Astrocyte of the spinal cord (primary cell): ENCODE data around the gene DISC1.

Experiments
- DNase-seq: peaks from one replicate; pipeline ENCODE4 v3.0.0; 2011; ENCODE audit warnings: low read depth, low spot score
- H3K4me3 ChIP-seq: 2 replicates; pipeline ENCODE4 v1.5.1; 2011; ENCODE audit warnings: low read depth, mild to moderate bottlenecking, low read length, moderate library complexity
- in situ Hi-C: cut with HindIII; loops from 2 replicates; pipeline ENCODE4 v1.10.0; 2017; ENCODE audit warnings: low sequenced_read_pairs
- TF ChIP-seq, protein P1 (sequence below): IDR thresholded peaks from 2 replicates; pipeline ENCODE4 v1.5.1; 2012; ENCODE audit warnings: low read depth, mild to moderate bottlenecking, low read length, inconsistent platforms

DISC1 gene

DNA sequence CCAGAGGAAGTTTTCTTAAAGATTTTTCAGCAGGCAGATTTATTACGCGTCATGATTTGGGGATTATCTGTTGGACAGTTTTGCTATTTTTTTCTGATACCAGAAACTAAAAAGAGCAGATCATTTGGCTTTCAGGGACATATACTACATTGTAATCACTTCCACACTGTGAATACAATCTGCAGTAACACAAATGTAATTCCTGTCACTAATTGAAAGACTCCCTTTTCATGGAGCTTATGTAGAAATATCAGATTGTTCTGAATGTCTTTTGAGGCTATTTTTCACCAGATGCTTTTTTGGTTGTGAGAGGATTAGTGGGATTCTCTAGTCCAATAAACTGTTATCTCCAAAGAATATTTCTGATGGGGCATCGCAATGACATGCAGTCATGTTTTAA lies 464.2 kb downstream of the DISC1 start:
- in situ Hi-C loops: no loop called here
- H3K4me3 ChIP-seq: no peak overlapping the region
- no peak for DNase-seq
- TF ChIP-seq, protein P1, sequence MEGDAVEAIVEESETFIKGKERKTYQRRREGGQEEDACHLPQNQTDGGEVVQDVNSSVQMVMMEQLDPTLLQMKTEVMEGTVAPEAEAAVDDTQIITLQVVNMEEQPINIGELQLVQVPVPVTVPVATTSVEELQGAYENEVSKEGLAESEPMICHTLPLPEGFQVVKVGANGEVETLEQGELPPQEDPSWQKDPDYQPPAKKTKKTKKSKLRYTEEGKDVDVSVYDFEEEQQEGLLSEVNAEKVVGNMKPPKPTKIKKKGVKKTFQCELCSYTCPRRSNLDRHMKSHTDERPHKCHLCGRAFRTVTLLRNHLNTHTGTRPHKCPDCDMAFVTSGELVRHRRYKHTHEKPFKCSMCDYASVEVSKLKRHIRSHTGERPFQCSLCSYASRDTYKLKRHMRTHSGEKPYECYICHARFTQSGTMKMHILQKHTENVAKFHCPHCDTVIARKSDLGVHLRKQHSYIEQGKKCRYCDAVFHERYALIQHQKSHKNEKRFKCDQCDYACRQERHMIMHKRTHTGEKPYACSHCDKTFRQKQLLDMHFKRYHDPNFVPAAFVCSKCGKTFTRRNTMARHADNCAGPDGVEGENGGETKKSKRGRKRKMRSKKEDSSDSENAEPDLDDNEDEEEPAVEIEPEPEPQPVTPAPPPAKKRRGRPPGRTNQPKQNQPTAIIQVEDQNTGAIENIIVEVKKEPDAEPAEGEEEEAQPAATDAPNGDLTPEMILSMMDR: no peak
